Germinal center (tissue), 1 donor: ENCODE results near the gene C20orf204.
"Not testable (repeated sequence)": the region's sequence is repeated elsewhere in the genome, so short reads cannot be mapped to it uniquely, and the experiment has no call there.

Experiments used
- DNase-seq: peaks from one replicate; pipeline ENCODE4 v3.0.0; 2012; ENCODE audit warnings: mixed read lengths, low spot score

C20orf204 gene

DNA sequence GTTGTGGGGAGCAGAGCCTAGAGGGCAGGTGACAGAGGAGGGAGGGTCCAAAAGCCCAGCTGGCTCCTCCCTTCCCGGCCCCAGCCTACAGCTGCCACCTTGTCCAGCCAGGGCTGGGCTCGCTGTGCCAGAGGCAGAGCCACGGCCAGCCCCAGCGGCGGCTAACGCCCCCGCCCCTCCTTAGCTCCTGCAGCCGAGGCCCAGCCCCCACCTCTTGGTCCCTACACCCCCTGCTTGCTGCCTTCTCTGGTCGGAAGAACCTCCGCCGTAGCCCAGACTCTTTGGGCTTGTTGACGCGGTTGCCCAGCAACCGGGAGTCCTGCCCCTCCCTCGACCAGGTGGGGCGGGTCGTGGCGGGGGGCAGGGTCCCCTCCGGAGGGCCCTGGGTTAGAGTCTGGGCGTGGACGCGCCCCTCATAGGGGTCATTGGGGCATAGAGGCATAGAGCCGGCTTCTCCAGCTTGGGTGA is 48.7 kb downstream of the C20orf204 start:
- no peak for DNase-seq

GRCh38 chr20:64086801-64087200 is 50.8 kb downstream of the C20orf204 start:
- no peak for DNase-seq

- DNase-seq: not testable (repeated sequence)
These were observed 51.3 kb downstream of the C20orf204 start for GRCh38 chr20:64087226-64087825.

GRCh38 chr20:64088586-64088985 is 52.6 kb downstream of the C20orf204 start:
- DNase-seq: not testable (repeated sequence)
